GM19023 (cell line): ENCODE measurements around the gene SGMS1.
"Not testable (repeated sequence)": the region's sequence is repeated elsewhere in the genome, so short reads cannot be mapped to it uniquely, and the experiment has no call there.

ENCODE experiments used
- ATAC-seq: cut with Tn5 transposase; IDR thresholded peaks from one replicate; pipeline ENCODE4 v1.9.1; 2021; ENCODE audit warnings: mild to moderate bottlenecking, moderate library complexity; ENCODE audit not compliant: unreplicated experiment

The SGMS1 gene

DNA sequence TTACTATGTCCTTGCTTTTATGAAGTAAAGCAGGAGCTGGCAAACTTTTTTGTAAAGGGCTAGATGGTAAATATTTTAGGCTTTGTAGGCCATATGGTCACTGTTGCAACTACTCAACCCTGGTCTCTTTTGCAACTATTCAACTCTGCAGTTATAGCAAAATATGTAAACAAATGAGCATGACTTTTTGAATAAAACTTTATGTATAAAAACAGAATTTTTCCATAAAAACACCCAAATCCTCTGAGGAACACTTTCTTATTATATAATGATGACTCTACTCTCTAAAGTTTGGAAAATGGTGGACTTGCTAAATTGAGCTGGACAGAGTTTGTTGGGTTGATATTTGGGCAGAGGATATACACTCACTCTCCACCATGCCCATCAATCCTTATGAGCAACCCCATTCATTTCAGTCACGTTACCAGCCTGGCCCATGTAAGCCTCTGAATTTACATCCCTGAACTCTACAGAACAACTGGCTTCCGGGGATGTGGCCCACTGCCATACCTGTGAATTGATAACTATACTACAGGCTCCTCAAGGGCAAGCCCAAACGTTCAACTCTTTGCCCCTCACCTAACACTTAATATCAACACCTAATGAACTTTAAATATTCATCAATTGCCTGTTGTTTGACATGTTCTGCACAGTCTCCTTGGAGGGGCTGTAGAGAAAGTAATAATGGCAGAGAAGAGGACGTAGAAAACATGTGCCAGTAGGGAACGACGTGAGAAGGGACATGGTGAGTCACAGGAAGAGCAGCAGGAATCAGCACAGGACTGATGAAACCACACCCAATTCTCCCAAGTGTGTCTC is 37.6 kb downstream of the SGMS1 start:
- no peak for ATAC-seq

DNA sequence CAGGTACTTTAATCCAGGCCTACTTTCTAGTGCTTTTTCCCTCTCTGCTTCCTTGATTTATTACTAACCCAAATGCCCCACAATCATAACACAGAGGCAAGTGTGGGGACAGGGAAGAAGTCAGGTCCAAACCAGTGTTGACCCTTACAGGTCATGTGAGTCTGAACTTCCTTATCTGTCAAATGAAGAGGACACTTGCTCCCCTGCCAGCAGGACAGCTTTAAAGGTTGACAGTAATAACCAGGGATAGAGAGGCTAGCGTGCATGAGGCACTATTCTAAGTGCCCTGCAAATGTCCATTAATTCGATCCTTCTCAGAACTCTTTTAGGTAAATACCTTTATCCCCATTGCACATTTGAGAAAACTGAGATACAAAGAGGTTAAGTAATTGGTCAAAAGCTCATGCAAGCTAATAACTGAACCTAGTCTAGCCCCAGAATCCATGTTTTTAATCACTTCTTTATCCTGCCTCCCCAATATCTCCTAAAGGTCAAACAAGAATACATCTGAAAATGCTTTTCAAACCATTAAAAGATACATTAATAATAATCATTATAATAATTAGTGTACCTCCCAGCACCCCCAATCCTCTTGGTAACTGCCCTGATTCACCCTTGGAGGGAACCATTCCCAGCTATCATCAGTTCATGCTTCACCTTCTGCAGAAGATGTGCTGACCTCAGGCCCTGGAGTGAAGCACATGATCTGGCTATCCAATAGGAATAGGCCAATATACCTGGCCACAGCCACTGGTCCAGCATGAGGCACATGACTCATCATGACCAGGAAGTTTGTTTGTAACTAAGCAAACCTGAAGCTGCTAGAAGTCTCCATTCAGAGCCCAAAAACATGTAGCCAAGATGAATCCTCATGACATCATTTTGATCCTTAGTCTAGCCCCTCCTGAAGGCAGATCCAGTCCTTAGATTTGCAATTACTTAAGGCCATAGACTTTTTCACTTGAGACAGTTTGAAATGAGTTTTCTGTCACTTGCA is 40.7 kb downstream of the SGMS1 start:
- ATAC-seq: no peak

DNA sequence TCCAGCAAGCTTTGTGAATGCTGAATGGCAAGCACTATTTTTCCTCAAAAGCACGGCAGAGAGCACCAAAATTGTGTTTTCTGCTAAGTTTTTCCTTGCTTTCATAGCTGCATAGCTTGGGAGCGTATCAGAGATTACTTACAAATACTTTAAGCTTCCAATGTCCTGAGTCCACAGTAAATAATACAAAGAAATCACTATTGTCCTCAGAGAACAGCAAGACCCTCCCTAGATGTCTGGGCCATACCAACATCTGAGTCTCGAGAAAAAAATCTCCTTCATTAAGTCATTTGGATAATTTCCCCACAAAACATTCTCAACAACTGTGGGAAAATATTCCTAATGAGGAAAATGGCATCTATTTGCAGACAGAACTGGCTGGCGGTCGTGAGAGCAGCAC is 41.7 kb downstream of the SGMS1 start:
- ATAC-seq: no peak

DNA sequence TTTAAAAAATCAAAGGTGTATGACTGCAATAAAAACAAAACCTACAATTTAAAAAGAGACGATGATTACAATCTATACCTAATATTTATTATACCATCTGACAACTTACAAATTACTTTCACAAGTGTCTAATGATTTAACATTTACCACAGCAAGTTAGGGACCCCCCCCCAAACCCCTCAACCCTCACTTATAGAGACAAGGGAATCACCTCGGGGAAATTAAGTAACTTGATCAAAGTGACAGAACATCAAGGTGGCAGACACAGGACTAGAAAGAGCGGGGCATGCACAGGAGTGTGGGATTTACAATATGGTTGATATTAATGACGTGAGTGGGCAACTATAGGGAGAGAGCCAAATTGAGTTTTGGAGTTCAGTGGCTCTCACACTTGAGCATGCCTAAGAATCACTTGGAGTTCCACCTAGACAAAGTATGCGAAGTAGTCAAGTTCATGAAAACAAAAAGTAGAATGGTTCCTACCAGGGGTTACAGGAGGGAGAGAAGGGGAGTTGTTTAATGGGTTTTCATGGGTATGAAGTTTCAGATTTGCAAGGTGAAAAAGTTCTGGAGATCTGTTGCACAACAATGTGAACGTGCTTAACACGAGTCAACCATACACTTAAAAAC is 43.4 kb downstream of the SGMS1 start:
- no peak for ATAC-seq

DNA sequence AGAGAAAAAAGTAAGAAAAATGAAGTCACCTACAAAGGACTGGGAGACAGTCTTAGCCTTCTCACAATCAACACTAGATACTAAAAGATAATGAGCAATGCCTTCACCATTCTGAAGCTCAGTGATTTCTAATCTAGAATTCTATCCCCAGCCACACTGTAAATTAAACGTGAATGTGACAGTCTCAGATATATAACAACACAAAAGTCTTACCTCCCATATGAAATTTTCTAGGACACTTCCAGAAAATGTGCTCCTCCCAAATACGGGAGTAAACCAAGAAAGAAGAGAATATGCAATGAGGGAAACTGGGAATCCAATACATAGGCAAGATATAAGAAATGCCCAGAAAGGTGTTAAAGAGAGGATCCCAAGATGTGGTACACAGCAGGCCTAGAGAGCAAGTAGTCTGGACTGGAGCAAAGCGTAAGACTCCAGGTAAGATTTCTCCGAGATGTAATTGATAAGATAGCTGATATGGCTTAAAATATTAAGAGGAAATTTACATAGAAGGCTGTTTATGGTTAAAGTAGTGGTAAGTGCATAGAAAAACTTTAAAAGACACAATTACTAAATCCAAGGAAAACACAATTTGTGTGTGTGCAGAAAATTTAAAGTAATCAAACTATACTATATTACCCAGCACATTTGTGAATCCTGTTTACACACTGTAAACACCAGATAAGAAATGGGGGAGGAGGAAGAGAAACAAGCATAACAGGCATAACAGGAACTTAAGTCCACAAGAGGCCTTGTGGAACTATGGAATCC is 44.1 kb downstream of the SGMS1 start:
- ATAC-seq: no peak

DNA sequence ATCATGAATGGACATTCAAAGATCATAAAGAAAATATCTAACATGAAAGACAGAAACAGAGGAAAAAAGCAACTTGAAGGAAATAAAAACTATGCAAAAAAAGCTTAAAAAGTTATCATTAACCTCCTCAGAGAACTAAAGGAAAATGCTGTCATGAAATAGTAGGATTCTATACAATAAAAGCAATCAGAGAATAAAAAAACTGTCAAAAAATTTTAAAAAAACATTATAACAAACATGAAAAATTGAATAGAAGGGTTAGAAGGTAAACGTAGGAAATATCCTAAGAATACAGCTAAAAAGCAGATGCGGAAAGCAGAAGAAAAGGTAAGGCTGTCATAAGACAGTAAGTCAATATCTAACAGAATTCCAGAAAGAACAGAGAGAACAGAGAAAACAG is 44.8 kb downstream of the SGMS1 start:
- ATAC-seq: no peak

DNA sequence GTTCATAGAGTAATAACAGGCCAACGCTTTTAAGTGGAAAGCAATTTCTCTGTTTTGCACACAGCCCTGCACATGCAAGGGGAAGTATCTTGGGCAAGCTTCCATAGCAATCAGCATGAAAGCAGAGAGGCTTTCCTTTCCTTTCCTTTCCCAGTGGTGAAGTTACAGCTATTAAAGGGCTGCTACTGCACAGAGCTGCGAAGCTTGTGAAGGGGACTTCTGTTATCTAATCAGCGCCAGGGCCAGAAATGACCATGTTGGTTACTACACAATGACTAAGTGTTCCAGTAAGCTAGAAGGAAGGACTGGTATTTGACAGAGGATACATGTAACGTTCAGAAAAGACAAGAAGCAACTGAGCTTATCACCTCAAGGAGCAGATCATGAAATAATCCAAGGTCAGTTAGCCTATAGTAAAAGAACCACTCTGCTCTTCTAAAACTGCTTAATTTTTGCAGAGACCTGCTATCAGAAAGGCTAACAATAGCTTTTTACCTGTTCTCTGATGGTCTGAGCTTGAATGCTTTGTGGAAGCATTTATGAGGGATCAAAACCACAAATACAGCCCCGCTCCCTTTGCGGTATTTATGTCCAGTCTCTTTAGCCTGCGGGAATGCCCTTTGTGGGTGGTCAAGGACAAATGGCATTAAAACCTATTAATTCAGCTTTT is 45.9 kb downstream of the SGMS1 start:
- ATAC-seq: peak; percentile 64

DNA sequence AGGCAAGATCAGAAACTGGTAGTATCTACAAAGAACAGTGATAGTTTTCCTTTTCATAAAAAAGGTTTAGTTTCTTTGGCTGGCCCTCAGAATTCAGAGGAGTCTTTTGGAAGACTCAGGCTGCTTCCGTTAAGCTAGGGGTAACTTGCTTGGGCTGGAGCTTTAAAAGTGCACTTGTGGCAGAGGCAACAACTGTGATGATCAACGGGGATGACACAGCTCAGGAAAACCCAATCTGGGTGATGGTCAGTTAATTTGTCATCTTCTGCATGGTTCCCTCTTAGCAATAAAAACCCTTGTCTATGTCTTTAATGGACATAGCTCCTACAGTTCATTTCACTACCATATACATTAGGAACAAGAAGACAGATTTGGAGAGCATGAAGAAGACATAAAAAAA is 46.7 kb downstream of the SGMS1 start:
- no peak for ATAC-seq

DNA sequence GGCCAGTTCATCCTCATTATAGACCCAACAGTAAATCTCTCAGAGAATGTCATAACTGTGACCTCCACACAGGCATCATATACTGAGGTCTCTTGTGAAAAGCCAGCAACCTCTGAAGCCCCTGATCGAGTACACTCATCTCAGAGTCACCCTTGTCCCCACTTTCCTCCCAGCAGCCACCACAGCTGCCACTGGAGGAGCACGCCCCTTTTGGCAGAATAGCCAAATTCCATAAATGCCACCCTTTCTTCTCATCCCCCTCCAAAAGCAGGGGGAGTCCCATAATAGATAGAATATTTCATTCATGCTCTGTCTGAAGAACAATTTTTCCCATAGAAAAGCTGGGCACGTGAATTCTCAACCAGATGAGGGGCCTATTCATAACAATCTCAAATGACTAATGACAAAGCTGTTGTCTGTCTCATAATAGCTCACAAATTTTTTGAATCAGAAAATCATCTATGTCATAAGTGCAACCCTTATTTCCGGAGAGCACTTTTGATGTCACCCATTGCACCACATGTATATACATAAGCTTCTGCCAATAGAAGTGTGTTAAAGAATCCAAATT is 47.4 kb downstream of the SGMS1 start:
- ATAC-seq: no peak

DNA sequence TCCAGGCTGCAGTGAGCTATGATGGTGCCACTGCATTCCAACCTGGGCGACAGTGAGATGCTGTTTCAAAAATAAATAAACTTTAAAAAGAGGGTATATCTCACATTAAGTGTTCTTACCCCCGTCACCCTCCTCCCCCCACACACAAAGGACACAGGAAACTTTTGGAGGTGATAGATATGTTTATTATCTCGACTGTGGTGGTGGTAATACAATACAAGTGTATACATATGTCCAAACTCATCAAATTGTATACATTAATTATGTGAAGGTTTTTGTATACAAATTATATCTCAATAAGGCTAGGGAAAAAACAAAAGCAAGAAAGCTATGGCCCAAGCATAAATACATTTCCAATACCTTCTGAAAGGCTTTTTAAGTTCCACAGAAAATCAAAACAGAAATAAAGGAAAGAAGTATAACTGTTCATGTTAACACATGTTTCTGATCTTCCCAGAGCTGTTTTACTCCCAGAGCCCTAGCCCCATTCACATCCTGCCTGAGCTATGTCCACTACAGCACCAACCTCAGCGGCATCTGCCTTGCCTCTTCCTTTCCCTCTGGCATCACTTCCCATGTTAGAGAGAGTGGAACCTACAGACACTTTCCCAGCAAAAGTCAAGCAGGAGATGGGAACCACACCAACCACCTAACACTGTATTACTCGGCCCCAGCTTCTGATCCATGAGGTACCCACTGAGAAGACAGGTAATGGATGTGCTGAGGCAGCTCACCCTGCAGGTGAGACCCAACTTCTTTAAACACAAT is 48.1 kb downstream of the SGMS1 start:
- no peak for ATAC-seq

DNA sequence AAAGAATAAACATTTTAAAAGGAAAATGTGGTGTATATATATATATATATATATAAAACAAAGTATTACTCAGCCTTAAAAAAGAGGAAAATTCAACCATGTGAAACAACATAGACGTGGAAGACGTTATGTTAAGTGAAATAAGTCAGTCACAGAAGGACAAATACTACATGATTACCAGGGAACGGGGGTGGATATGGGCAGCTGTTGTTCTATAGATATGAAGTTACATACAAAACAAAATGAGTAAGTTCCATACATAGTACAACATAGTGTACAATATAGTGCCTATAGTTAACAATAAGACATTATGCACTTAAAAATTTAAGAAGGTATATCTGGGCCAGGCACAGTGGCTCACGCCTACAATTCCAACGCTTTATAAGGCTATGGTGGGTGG is 48.8 kb downstream of the SGMS1 start:
- no peak for ATAC-seq

DNA sequence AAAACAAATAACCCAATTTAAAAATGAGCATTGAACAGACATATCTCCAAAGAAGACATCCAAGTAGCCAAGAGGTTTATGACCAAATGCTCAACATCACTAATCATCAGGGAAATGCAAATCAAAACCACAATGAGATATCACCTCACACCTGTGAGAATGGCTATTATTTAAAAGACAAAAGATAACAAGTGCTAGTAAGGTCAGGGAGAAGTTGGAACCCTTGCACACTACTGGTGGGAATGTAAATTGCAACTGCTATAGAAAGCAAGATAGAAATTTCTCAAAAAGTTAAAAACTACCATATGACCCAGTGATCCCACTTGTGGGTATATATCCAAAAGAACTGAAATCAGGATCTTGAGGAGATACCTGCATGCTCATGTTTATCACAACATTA is 49.5 kb downstream of the SGMS1 start:
- no peak for ATAC-seq

DNA sequence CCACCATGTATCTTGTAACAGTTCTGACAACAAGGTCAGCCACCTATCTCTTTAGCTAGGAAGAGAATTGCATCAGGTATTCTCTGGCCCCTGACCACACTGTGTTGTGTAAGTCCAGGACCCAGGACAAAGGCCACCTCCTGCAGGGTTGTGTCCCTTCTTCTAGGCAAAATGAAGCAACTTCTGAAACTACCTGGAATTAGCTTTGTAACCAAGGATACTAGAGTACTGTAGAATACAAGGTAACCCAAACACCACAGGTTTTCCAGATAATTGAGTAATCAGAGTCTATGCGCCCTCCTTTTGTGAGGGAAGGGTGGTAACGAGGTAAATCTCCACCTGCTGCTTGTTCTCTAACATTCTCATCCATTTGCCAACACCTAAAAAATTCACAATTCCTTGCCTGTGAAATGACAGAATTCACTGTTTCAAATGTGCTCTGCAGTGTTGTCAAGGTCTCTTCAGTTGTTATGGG is 51.7 kb downstream of the SGMS1 start:
- no peak for ATAC-seq

DNA sequence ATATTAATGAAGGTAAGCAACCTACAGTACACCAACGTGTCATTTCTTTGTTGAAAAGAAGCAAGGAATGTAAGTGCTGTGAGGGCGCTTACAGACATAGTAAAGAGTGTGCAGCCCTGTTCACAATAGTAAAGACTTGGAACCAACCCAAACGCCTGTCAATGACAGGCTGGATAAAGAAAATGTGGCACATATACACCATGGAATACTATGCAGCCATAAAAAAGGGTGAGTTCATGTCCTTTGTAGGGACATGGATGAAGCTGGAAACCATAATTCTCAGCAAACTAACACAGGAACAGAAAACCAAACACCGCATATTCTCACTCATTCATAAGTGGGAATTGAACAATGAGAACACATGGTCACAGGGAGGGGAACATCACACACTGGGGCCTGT is 55.0 kb downstream of the SGMS1 start:
- ATAC-seq: not testable (repeated sequence)

DNA sequence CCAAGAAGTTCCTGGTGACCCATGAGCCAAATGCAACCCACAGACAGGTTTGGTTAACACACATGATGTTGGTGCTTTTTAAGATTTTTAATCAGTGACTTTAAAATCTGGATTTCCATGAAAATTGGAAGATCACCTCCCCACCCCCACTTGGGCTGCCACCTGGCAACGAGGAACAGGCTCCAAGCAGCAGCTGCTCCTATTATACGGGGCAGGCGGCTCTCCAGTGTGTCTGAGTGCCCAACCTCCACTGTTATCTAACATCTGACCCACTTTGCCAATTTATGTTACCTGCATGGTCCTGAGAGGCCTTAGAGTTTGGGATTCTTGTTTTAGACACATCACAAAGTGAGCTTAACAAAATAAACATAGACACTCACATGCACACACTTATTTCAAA is 56.4 kb downstream of the SGMS1 start:
- no peak for ATAC-seq

DNA sequence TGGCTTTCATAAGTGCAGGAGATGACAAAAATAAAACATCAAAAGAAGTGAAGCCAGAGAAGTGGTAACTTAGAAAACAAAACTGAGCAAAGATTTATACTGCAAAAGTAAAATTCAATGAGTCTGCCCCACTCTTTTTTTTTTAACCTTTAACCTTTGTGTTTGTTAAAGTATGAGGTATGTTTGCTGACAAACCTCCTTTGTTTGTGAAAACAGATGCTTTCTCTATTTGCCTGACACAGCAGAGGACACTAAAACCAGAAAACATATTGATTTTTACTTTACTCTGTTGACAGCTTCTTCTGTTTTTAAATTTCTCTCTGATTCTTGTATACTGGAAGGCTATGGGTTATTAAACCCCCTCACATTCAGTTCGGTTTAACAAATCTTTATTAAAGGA is 57.6 kb downstream of the SGMS1 start:
- no peak for ATAC-seq

DNA sequence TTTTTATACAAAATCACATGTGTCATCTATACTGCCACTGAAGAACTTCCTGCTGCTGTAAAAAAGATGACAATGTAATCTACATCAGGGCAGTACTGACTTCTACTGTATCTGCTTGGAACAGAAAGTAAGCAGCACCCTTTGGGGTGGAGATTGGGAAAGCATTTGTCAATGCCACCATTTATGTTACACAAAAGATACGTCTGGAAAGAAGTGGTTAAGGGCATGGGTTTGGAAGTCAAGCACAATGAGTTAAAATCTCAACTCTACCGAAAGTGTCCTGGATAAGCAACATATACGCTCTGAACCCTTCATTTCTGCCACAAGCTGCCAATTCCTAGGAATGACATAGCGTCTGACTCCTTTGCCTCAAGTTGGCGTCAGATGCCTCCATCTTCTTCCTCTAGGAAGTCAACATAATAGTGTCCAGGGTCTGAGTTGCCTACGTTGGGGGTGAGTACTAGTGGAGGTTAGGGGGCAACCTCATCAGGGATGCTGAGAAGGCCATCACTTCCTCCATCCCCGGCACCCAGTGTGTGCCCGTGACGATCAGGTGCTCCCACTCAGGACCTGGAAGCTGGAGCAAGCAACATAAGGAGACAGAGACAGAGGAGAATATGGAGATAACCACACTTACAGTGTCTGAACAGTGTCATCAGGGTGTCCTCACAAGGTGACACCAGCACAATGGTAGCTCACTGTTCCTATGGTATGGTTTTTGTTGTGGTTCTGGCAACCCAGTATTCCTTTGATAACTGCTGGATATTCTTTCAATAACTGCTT is 58.3 kb downstream of the SGMS1 start:
- ATAC-seq: no peak

DNA sequence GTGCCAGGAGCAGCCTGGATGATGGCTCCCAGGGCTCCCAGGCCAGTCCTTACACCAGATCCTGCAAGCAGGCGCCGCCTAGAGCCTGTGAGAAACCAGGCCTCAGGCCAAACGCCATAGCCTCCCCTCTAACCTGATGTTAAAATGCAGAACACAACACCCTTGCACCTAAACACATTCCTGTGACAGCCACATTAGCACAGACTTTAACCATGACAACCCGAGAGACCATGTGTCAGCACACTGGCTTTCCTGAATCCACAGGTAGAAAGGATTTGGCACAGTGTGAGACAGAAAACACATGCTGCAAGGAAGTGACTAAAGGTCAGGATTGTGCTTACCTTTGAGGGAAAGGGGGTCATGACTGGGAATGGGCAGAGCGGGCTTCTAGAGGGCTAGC is 59.9 kb downstream of the SGMS1 start:
- no peak for ATAC-seq
